Ovary (tissue), 9 donors: ENCODE measurements around the gene INPP5D. TPM values are rescaled to one million over a fixed set of nuclear protein-coding genes. Genes with fewer than 3 reads are reported as not detected.

ENCODE experiments used
- DNase-seq, 5 donors: peaks; one replicate each; pipeline ENCODE4 v3.0.0-alpha.2; 2019 to 2020
- H3K27ac ChIP-seq, 2 donors: fragments of 200-600 bp; one replicate each; pipeline versions ENCODE4 v1.5.1 to v1.8.0; 2019 to 2022
- H3K27me3 ChIP-seq: fragments of 200-600 bp; one replicate; pipeline ENCODE4 v1.8.0; 2022
- H3K36me3 ChIP-seq: fragments of 200-600 bp; sonication (generic); one replicate; pipeline ENCODE4 v1.5.1; 2019
- H3K4me1 ChIP-seq: one replicate; pipeline ENCODE4 v1.8.1; 2013; ENCODE audit warnings: mild to moderate bottlenecking, moderate library complexity; ENCODE audit not compliant: insufficient read depth
- H3K4me3 ChIP-seq: fragments of 200-600 bp; sonication (generic); one replicate; pipeline ENCODE4 v1.5.1; 2017
- H3K9me3 ChIP-seq, 2 donors: fragments of 200-600 bp in 1 of 2; sonication (generic) in 1 of 2; one replicate each; pipeline versions ENCODE4 v1.5.1 to v1.8.1; 2013 to 2019; ENCODE audit warnings: mild to moderate bottlenecking in 1 of 2, moderate library complexity in 1 of 2
- EP300 ChIP-seq: sonication (generic); formaldehyde crosslinking; IDR thresholded peaks from one replicate; pipeline ENCODE4 v1.6.1; 2017; ENCODE audit warnings: antibody characterized with exemption
- POLR2A ChIP-seq: fragments of 450-650 bp; IDR thresholded peaks from one replicate; pipeline ENCODE4 v1.6.1; 2017; ENCODE audit warnings: antibody characterized with exemption, mild to moderate bottlenecking, moderate library complexity
- WGBS, 3 donors: extraction: QIAGEN DNeasy Blood & Tissue Kit in 1 of 3; methylation state at CpG; one replicate each; pipeline versions ENCODE4 v1.1.5 to v1.1.7; 2013 to 2017; 5-methylcytosine and 5-hydroxymethylcytosine counted together
- intact Hi-C, 4 donors: fragments of 100-400 bp; cut with DNase I; formaldehyde crosslinking; loops; one replicate each; pipeline versions ENCODE4 v1.11.0 to v1.15.1; 2022 to 2023
- polyA plus RNA-seq, 2 donors: library from polyadenylated mRNA; stranded (reverse); fragments of 200-250 nt in 1 of 2; fragments of 350-450 nt in 1 of 2; fragmentation: Illumina TruSeq in 1 of 2; extraction: RNeasy Lipid Tissue Mini Kit (QIAGEN cat#74804) in 1 of 2; gene quantifications; one replicate each; pipeline ENCODE4 v1.2.3, GENCODE V29; 2013 to 2014
- total RNA-seq, 7 donors: library from RNA; depleted of rRNA in 2 of 7; stranded (reverse); fragments of >200 nt in 2 of 7; fragmentation: NEBNext Ultra II Directional in 3 of 7; extraction: Animal tissue kit (Norgen Biotek cat#: 25700) in 3 of 7; gene quantifications; one replicate each; pipeline versions ENCODE4 v1.1.0 to v1.2.4, GENCODE V29; 2016 to 2023
- TF ChIP-seq, protein P1 (sequence below), 3 donors: fragments of 450-650 bp in 2 of 3; fragments of 200-600 bp in 1 of 3; IDR thresholded peaks; one replicate each; pipeline versions ENCODE4 v1.5.1 to v1.8.0; 2016 to 2022; ENCODE audit warnings: antibody characterized with exemption in 3 of 3, mild to moderate bottlenecking in 1 of 3
- donor health status: DM: no; HTN: no; CAD: no; lungs with moderate emphysema.
- donor health status: DM: no; HTN: no; CAD: no.
- donor health status: Bipolar disorder and iron deficiency.
- donor health status: DM: yes; HTN: yes; CAD: no.
- donor health status: DM: no; HTN: no; CAD: no.
- donor health status: DM: yes; HTN: yes; CAD: no.

INPP5D gene
- total and polyA plus RNA-seq, 9 donors, result 4.1 to 14.4 (median 7.7) TPM

DNA sequence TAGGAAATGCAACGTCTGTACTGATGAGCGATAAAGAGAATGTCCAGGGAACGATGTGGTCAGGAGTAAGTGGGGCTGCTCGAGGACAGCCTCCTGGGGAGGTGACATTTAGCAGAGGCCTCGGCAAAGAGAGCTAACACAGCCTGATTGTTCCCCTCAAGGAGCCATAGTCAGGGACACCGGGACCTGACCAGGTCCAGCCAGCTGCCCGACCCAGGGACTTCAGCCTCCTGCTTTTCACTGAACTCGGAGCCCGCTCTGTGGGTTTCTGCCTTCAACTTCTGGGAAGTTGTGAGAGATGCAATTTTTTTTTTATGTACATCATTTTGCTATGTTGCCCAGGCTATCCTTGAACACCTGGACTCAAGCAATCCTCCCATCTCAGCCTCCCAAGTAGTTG, 17.6 kb upstream of the INPP5D start:
- Histone ChIP-seq H3K4me3 (no peak overlapping the region), H3K36me3 (no peaks in the 10 kb centered on the region), H3K9me3 (no peaks in the 10 kb centered on the region), H3K27me3 (no peaks in the 10 kb centered on the region), H3K4me1 (no peaks in the 10 kb centered on the region), H3K27ac (no peak overlapping the region)
- intact Hi-C loops, result no loop called here
- TF ChIP-seq EP300 (no peak), POLR2A (no peak)
- TF ChIP-seq, protein P1, sequence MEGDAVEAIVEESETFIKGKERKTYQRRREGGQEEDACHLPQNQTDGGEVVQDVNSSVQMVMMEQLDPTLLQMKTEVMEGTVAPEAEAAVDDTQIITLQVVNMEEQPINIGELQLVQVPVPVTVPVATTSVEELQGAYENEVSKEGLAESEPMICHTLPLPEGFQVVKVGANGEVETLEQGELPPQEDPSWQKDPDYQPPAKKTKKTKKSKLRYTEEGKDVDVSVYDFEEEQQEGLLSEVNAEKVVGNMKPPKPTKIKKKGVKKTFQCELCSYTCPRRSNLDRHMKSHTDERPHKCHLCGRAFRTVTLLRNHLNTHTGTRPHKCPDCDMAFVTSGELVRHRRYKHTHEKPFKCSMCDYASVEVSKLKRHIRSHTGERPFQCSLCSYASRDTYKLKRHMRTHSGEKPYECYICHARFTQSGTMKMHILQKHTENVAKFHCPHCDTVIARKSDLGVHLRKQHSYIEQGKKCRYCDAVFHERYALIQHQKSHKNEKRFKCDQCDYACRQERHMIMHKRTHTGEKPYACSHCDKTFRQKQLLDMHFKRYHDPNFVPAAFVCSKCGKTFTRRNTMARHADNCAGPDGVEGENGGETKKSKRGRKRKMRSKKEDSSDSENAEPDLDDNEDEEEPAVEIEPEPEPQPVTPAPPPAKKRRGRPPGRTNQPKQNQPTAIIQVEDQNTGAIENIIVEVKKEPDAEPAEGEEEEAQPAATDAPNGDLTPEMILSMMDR (IDR thresholded peaks at IDR 0.05), result no peak
- no peak for DNase-seq
- WGBS, 3 donors, result 87 to 91% (median 88%) methylated on average over 9 of the region's 9 CpGs

DNA sequence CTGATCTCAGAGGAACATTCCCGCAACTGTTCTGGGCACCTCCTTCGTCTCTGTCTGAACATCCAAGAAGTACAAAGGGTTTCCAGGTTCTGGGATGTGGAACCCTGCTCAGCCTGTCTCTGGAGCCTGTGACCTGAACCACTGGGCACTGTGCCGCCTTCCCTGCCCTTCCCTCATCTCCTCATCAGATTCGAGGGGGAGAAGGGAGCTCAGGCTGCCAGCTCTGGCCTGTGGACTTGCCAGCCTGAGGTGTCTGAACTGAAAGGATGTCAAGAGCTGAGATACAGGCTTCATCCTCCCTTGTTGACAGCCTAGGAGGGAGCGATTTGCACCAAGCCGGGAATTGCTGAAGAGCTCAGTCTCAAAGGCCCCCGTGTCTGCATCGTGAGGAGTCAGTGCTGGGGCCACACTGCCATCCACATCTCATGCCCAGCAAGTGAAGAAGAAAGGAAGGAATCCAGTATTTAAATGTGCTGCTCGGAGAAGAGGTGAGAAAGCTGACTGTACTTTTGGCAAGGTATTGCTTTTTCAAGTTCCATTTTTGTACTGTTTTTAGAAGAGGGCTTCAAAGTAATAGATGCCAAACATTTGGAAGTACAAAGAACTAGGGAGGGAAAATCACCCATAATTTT, 15.1 kb upstream of the INPP5D start:
- H3K27ac ChIP-seq, result no peak overlapping the region
- DNase-seq, result no peak
- no peaks in the 10 kb centered on the region for H3K27me3 ChIP-seq
- H3K36me3 ChIP-seq, result no peaks in the 10 kb centered on the region
- TF ChIP-seq POLR2A, result no peak
- no peak for TF ChIP-seq EP300
- TF ChIP-seq, protein P1 (IDR thresholded peaks at IDR 0.05), result no peak
- intact Hi-C loops, result no loop called here
- H3K4me3 ChIP-seq, result no peak overlapping the region
- WGBS, 3 donors, result 63 to 79% (median 72%) methylated on average over 9 of the region's 9 CpGs
- no peaks in the 10 kb centered on the region for H3K4me1 ChIP-seq
- H3K9me3 ChIP-seq, result no peaks in the 10 kb centered on the region

DNA sequence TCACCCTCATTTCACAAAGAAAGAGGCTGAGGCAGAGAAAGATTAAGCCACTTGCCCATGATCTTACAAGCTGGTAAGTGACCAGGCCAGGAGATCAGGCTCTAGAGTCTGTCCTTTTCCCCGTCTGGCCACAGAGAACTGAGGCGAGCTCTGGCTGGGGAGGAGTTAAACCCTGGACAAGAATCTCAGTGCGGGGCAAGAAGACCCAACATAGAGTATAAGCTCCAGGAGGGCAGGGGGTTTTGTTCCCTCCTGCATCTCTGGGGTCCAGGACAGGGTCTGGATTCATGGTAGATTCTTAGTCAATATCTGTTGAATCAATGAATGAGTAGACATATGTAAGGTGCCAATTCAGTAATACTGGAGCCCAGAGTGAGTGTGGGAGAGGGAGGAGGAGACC, 12.9 kb upstream of the INPP5D start:
- no peak for DNase-seq
- Histone ChIP-seq H3K36me3 (no peaks in the 10 kb centered on the region), H3K9me3 (no peaks in the 10 kb centered on the region), H3K4me1 (no peaks in the 10 kb centered on the region), H3K27me3 (no peaks in the 10 kb centered on the region), H3K27ac (no peak overlapping the region), H3K4me3 (no peak overlapping the region)
- TF ChIP-seq EP300, result no peak
- WGBS, 3 donors, result 89 to 92% (median 89%) methylated on average over 3 of the region's 3 CpGs
- intact Hi-C loops, result no loop called here

DNA sequence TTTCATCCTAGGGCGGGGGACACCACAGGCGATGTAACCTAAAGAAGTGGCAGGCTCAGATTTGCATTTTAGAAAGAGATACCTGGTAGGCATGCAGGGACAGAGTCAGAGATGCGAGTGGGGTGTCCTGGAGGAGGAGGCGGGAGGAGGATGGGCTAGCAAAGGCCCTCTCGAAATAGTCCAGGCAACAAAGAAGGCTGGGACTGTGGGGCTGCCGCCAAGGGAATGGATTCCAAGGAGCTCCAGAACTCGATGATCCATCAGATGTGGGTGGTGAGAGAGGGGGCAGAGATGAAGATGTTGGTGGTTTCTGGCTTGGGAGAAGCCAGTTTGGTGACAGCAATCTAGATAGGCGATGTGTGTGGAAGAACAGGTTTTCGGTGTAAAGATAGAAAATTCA, 12.5 kb upstream of the INPP5D start:
- DNase-seq, result no peak
- Histone ChIP-seq H3K9me3 (no peaks in the 10 kb centered on the region), H3K4me3 (no peak overlapping the region), H3K27ac (no peak overlapping the region), H3K27me3 (no peaks in the 10 kb centered on the region), H3K4me1 (no peaks in the 10 kb centered on the region), H3K36me3 (no peaks in the 10 kb centered on the region)
- 85 to 89% (median 88%) methylated on average over 9 of the region's 9 CpGs for WGBS, 3 donors
- intact Hi-C loops, result no loop called here
- TF ChIP-seq, protein P1 (IDR thresholded peaks at IDR 0.05), result no peak
- no peak for TF ChIP-seq POLR2A
- TF ChIP-seq EP300, result no peak

DNA sequence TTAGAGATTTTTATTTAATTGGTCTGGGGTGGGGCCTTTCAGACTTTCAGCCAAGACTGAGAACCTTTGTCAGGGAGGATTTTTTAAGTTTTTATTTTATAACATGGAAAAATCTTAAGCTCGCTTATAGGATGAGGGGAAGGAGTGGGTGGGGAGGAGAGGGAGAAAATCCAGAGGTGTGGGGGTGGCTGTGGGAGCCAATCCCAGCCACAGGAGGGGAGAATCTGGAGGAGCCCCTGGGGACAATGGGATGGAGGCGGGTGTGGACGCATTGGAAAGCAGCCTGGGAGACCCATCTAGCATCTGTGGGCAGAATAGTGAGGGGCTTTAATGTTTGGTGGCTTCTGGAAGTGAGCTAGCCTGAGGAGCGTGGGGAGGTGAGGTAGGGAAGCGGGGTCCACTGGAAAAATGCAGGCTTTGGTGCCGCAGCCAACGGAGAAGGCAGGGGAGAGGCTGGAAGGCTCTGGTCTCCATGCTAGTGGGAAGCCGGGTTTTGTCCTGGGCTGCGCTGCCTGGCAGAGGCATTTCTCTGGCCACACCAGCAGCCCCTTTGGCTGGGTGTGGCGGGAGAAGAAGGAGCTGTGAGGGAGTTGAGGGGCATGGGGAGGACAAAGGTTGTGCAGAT, 11.5 kb upstream of the INPP5D start:
- TF ChIP-seq, protein P1 (IDR thresholded peaks at IDR 0.05), result no peak
- no peak for TF ChIP-seq EP300
- TF ChIP-seq POLR2A, result no peak
- 69 to 75% (median 72%) methylated on average over 10 of the region's 10 CpGs for WGBS, 3 donors
- H3K27me3 ChIP-seq, result no peaks in the 10 kb centered on the region
- intact Hi-C loops, result no loop called here
- H3K4me1 ChIP-seq, result no peaks in the 10 kb centered on the region
- no peak overlapping the region for H3K27ac ChIP-seq
- H3K36me3 ChIP-seq, result no peaks in the 10 kb centered on the region
- no peak overlapping the region for H3K4me3 ChIP-seq
- no peak for DNase-seq
- no peaks in the 10 kb centered on the region for H3K9me3 ChIP-seq
